ENCODE results near the gene GNG7.
"Not testable (repeated sequence)": the region's sequence is repeated elsewhere in the genome, so short reads cannot be mapped to it uniquely, and the experiment has no call there.

Gene GNG7

DNA sequence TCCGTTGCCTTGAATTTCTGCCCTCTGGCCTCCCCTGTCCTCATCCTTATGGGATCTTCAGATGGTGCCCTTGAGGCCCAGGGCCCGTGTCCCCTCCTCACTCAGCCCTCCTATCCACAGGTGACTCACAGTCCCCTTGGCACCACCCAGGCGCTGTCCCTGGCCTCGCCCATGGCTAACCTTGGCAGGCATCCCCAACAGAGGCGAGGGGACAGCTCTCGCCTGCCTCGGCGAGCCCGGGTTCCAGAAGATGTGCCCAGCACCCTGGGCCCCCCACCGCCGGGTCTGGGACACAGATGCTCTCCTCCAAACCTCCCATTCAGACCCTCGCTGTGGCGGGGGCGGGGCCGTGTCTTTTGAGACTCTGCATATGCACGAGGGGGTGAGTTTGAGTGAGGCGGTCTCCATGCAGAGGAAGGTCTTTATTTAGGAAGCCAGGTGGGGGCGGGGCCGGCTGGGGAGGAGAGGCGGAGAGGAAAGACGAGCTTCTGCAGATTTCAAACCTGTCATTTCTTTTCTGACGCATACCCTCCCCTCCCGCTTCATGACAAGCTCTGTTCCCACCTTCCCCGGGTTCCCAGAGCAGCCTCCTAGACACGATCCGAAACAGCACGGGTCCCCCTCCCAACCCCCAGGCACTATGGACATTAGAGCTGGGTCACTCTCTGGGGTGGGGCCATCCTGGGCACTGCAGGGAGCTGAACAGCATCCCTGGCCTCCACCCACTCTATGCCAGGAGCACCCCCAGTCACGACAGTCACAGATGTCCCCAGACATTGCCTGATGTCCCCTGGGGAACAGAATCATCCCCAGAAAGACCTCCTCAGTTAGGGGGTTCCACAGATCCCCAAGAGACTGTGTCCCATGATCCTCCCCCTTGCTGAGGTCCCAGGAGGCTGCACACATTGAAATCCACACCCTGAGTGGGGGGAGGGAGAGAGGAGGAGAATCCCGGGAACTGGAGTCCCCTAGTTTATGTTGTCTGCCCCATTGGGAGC is 48.5 kb downstream of the GNG7 start:
- ATAC-seq, result no peak
- TF ChIP-seq ISL1 (CRISPR knock-in tag; IDR thresholded peaks at IDR 0.05), result no peak
- TF ChIP-seq ZC3H10 (CRISPR knock-in tag; IDR thresholded peaks at IDR 0.05), result no peak
- no peak for TF ChIP-seq TOX (CRISPR knock-in tag; IDR thresholded peaks at IDR 0.05; ENCODE audit: borderline replicate concordance)
- TF ChIP-seq ZFP30 (CRISPR knock-in tag; IDR thresholded peaks at IDR 0.05), result no peak
- TF ChIP-seq ZNF70 (CRISPR knock-in tag; IDR thresholded peaks at IDR 0.05), result no peak
- no peak for TF ChIP-seq PPARA (CRISPR knock-in tag; IDR thresholded peaks at IDR 0.05; ENCODE audit: borderline replicate concordance)
- no peak for TF ChIP-seq SNAI2 (CRISPR knock-in tag; IDR thresholded peaks at IDR 0.05)
- TF ChIP-seq OSR1 (CRISPR knock-in tag; IDR thresholded peaks at IDR 0.05), result no peak
- no peak for TF ChIP-seq GLIS3 (CRISPR knock-in tag; IDR thresholded peaks at IDR 0.05)
- no peak for TF ChIP-seq ESRRG (CRISPR knock-in tag; IDR thresholded peaks at IDR 0.05)
- TF ChIP-seq, protein P1, sequence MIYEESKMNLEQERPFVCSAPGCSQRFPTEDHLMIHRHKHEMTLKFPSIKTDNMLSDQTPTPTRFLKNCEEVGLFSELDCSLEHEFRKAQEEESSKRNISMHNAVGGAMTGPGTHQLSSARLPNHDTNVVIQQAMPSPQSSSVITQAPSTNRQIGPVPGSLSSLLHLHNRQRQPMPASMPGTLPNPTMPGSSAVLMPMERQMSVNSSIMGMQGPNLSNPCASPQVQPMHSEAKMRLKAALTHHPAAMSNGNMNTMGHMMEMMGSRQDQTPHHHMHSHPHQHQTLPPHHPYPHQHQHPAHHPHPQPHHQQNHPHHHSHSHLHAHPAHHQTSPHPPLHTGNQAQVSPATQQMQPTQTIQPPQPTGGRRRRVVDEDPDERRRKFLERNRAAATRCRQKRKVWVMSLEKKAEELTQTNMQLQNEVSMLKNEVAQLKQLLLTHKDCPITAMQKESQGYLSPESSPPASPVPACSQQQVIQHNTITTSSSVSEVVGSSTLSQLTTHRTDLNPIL (CRISPR knock-in tag; IDR thresholded peaks at IDR 0.05; ENCODE audit: low read depth), result no peak

DNA sequence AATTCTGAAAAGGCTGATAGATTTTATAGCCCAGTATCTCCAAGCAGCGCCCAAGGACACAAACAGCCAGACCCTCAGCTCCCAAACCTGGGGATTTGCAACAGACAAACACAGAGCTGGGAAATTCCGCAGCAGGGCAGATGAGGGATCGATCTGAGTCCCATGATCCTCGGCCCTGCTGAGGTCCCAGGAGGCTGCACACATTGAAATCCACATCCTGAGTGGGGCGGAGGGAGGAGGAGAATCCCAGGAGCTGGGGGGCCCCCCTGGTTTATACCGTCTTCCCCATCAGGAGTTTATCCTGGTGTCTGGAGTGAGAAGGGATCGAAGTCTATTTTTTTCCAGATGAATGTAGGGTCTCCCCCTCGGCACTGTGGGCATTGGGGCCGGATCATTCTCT is 49.3 kb downstream of the GNG7 start:
- no peak for ATAC-seq
- no peak for TF ChIP-seq ESRRG (CRISPR knock-in tag; IDR thresholded peaks at IDR 0.05)
- TF ChIP-seq PPARA (CRISPR knock-in tag; IDR thresholded peaks at IDR 0.05; ENCODE audit: borderline replicate concordance), result no peak
- TF ChIP-seq CSDC2 (CRISPR knock-in tag; IDR thresholded peaks at IDR 0.05), result no peak
- TF ChIP-seq SNAI2 (CRISPR knock-in tag; IDR thresholded peaks at IDR 0.05), result no peak
- no peak for TF ChIP-seq GLIS3 (CRISPR knock-in tag; IDR thresholded peaks at IDR 0.05)
- TF ChIP-seq ARNTL (CRISPR knock-in tag; IDR thresholded peaks at IDR 0.05; ENCODE audit: borderline replicate concordance, low read depth), result no peak
- no peak for TF ChIP-seq ZNF70 (CRISPR knock-in tag; IDR thresholded peaks at IDR 0.05)
- TF ChIP-seq, protein P2, sequence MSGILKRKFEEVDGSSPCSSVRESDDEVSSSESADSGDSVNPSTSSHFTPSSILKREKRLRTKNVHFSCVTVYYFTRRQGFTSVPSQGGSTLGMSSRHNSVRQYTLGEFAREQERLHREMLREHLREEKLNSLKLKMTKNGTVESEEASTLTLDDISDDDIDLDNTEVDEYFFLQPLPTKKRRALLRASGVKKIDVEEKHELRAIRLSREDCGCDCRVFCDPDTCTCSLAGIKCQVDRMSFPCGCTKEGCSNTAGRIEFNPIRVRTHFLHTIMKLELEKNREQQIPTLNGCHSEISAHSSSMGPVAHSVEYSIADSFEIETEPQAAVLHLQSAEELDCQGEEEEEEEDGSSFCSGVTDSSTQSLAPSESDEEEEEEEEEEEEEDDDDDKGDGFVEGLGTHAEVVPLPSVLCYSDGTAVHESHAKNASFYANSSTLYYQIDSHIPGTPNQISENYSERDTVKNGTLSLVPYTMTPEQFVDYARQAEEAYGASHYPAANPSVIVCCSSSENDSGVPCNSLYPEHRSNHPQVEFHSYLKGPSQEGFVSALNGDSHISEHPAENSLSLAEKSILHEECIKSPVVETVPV (CRISPR knock-in tag; IDR thresholded peaks at IDR 0.05), result no peak
- TF ChIP-seq, protein P3, sequence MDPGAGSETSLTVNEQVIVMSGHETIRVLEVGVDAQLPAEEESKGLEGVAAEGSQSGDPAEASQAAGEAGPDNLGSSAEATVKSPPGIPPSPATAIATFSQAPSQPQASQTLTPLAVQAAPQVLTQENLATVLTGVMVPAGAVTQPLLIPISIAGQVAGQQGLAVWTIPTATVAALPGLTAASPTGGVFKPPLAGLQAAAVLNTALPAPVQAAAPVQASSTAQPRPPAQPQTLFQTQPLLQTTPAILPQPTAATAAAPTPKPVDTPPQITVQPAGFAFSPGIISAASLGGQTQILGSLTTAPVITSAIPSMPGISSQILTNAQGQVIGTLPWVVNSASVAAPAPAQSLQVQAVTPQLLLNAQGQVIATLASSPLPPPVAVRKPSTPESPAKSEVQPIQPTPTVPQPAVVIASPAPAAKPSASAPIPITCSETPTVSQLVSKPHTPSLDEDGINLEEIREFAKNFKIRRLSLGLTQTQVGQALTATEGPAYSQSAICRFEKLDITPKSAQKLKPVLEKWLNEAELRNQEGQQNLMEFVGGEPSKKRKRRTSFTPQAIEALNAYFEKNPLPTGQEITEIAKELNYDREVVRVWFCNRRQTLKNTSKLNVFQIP (CRISPR knock-in tag; IDR thresholded peaks at IDR 0.05; ENCODE audit: borderline replicate concordance, low read depth), result no peak
- TF ChIP-seq ZNF8 (CRISPR knock-in tag; IDR thresholded peaks at IDR 0.05), result no peak
- TF ChIP-seq ZNF565 (CRISPR knock-in tag; conservative IDR thresholded peaks at IDR 0.05; ENCODE audit: low read depth), result no peak
- TF ChIP-seq OSR1 (CRISPR knock-in tag; IDR thresholded peaks at IDR 0.05), result no peak
- no peak for TF ChIP-seq ZFP3 (CRISPR knock-in tag; IDR thresholded peaks at IDR 0.05)
- no peak for TF ChIP-seq BACH2 (CRISPR knock-in tag; IDR thresholded peaks at IDR 0.05; ENCODE audit: borderline replicate concordance)
- TF ChIP-seq, protein P4, sequence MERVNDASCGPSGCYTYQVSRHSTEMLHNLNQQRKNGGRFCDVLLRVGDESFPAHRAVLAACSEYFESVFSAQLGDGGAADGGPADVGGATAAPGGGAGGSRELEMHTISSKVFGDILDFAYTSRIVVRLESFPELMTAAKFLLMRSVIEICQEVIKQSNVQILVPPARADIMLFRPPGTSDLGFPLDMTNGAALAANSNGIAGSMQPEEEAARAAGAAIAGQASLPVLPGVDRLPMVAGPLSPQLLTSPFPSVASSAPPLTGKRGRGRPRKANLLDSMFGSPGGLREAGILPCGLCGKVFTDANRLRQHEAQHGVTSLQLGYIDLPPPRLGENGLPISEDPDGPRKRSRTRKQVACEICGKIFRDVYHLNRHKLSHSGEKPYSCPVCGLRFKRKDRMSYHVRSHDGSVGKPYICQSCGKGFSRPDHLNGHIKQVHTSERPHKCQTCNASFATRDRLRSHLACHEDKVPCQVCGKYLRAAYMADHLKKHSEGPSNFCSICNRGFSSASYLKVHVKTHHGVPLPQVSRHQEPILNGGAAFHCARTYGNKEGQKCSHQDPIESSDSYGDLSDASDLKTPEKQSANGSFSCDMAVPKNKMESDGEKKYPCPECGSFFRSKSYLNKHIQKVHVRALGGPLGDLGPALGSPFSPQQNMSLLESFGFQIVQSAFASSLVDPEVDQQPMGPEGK (CRISPR knock-in tag; IDR thresholded peaks at IDR 0.05; ENCODE audit: borderline replicate concordance), result no peak
- TF ChIP-seq ZC3H10 (CRISPR knock-in tag; IDR thresholded peaks at IDR 0.05), result no peak
- no peak for TF ChIP-seq RARB (CRISPR knock-in tag; IDR thresholded peaks at IDR 0.05)

DNA sequence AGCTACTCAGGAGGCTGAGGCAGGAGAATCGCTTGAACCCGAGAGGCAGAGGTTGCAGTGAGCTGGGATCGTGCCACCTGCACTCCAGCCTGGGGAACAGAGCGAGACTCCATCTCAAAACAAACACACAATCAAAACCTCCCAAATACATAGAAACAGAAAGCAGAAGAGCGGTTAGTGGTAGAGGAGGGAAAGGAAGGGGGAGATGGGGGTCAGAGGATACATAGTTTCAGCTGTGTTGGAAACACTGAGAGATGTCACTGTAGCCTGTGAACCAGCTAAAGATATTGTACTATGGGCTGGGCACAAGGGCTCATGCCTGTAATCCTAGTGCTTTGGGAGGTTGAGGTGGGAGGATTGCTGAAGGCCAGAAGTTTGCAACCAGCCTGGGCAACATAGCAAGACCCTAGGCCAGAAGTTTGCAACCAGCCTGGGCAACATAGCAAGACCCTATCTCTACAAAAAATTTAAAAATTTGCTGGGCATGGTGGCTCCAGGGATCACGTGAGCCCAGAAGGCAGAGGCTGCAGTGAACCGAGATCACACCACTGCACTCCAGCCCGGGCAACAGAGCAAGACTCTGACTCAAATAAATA is 49.9 kb downstream of the GNG7 start:
- TF ChIP-seq, protein P1 (CRISPR knock-in tag; IDR thresholded peaks at IDR 0.05; ENCODE audit: low read depth), result no peak
- TF ChIP-seq, protein P4 (CRISPR knock-in tag; IDR thresholded peaks at IDR 0.05; ENCODE audit: borderline replicate concordance), result no peak
- no peak for TF ChIP-seq ZC3H10 (CRISPR knock-in tag; IDR thresholded peaks at IDR 0.05)
- no peak for TF ChIP-seq TOX (CRISPR knock-in tag; IDR thresholded peaks at IDR 0.05; ENCODE audit: borderline replicate concordance)
- ATAC-seq, result no peak

DNA sequence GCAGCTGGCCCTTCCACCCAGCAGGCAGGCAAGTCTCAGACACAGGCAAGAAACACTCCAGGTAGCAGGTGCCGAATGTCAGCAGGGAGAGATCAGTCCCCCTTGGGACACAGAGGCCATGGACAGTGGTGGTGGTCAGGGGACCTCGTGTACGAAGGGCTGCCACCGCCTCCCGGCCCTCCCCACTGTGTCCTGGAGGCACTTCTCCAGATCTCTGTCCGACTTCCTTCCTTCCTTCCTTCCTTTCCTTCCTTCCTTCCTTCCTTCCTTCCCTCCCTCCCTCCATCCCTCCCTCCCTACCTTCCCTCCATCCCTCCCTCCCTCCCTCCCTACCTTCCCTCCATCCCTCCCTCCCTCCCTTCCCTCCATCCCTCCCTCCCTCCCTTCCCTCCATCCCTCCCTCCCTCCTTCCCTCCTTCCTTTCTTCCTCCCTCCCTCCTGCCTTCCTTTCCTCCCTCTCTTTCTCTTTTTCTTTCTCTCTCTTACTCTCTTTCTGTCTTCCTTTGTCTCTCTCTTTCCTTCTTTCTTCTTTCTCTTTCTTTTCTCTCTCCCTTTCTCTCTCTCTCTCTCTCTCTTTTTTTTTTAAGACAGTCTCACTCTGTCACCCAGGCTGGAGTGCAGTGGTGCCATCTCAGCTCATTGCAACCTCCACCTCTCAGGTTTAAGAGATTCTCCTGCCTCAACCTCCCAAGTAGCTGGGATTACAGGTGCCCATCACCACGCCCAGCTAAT is 51.3 kb downstream of the GNG7 start:
- not testable (repeated sequence) for ATAC-seq
